GM23338 (cell line): ENCODE data around the gene KCNH4.

Experiments
- EZH2 ChIP-seq: fragments of 200-600 bp; sonication (generic); IDR thresholded peaks from one replicate; pipeline ENCODE4 v1.8.0; 2017; ENCODE audit warnings: antibody characterized with exemption, mild to moderate bottlenecking, low read depth; ENCODE audit not compliant: unreplicated experiment
- EZH2phosphoT487 ChIP-seq: fragments of 200-600 bp; sonication (generic); IDR thresholded peaks from one replicate; pipeline ENCODE4 v1.8.1; 2018; ENCODE audit warnings: antibody characterized with exemption; ENCODE audit not compliant: unreplicated experiment
- JUNB ChIP-seq: IDR thresholded peaks from one replicate; pipeline ENCODE4 v1.6.1; 2016; ENCODE audit warnings: antibody characterized with exemption; ENCODE audit not compliant: unreplicated experiment
- NANOG ChIP-seq: IDR thresholded peaks from 2 replicates; pipeline ENCODE4 v1.6.1; 2016; ENCODE audit warnings: antibody characterized with exemption, borderline replicate concordance
- POLR2AphosphoS5 ChIP-seq: IDR thresholded peaks from 2 replicates; pipeline ENCODE4 v1.6.1; 2016; ENCODE audit warnings: antibody characterized with exemption, low read depth
- STAT1 ChIP-seq: IDR thresholded peaks from one replicate; pipeline ENCODE4 v1.6.1; 2016; ENCODE audit warnings: antibody characterized with exemption; ENCODE audit not compliant: unreplicated experiment
- TF ChIP-seq, protein P1 (sequence below), 2 experiments: fragments of 200-600 bp in 1 of 2; sonication (generic) in 1 of 2; conservative IDR thresholded peaks; 2 replicates each; pipeline versions ENCODE4 v1.5.1 to v1.6.1; 2016 to 2017; ENCODE audit warnings: antibody characterized with exemption in 2 of 2, low read depth in 2 of 2, mild to moderate bottlenecking in 2 of 2, moderate library complexity in 1 of 2
- TF ChIP-seq, protein P2 (sequence below): IDR thresholded peaks from one replicate; pipeline ENCODE4 v1.6.1; 2018; ENCODE audit warnings: antibody characterized with exemption; ENCODE audit not compliant: unreplicated experiment

DNA sequence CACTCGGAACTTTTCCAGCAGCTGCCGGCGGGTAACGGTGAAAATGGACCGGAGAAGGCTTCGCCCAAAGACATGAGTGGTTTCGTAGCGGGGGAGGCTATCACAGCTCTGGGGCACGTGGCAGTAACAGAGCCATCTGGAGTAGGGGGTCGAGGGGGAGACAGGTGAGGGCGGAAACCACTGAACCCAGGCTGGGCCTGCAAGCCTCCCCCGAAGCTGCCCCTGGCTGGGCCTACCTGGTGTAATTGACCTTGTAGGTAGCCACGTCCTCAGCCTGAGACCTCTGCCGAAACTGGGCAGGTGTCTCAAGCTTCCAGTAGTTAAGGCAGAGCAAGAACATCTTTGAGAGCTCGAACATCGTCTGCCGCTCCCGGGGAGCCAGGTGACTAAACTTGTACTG is 61.6 kb downstream of the KCNH4 start:
- no peak for TF ChIP-seq POLR2AphosphoS5
- TF ChIP-seq, protein P1, sequence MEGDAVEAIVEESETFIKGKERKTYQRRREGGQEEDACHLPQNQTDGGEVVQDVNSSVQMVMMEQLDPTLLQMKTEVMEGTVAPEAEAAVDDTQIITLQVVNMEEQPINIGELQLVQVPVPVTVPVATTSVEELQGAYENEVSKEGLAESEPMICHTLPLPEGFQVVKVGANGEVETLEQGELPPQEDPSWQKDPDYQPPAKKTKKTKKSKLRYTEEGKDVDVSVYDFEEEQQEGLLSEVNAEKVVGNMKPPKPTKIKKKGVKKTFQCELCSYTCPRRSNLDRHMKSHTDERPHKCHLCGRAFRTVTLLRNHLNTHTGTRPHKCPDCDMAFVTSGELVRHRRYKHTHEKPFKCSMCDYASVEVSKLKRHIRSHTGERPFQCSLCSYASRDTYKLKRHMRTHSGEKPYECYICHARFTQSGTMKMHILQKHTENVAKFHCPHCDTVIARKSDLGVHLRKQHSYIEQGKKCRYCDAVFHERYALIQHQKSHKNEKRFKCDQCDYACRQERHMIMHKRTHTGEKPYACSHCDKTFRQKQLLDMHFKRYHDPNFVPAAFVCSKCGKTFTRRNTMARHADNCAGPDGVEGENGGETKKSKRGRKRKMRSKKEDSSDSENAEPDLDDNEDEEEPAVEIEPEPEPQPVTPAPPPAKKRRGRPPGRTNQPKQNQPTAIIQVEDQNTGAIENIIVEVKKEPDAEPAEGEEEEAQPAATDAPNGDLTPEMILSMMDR (conservative IDR thresholded peaks at IDR 0.05; ENCODE audit: low read depth in 2 of 2), result no peak
- no peak for TF ChIP-seq EZH2phosphoT487
- no peak for TF ChIP-seq EZH2
- TF ChIP-seq JUNB, result no peak
- TF ChIP-seq, protein P2, sequence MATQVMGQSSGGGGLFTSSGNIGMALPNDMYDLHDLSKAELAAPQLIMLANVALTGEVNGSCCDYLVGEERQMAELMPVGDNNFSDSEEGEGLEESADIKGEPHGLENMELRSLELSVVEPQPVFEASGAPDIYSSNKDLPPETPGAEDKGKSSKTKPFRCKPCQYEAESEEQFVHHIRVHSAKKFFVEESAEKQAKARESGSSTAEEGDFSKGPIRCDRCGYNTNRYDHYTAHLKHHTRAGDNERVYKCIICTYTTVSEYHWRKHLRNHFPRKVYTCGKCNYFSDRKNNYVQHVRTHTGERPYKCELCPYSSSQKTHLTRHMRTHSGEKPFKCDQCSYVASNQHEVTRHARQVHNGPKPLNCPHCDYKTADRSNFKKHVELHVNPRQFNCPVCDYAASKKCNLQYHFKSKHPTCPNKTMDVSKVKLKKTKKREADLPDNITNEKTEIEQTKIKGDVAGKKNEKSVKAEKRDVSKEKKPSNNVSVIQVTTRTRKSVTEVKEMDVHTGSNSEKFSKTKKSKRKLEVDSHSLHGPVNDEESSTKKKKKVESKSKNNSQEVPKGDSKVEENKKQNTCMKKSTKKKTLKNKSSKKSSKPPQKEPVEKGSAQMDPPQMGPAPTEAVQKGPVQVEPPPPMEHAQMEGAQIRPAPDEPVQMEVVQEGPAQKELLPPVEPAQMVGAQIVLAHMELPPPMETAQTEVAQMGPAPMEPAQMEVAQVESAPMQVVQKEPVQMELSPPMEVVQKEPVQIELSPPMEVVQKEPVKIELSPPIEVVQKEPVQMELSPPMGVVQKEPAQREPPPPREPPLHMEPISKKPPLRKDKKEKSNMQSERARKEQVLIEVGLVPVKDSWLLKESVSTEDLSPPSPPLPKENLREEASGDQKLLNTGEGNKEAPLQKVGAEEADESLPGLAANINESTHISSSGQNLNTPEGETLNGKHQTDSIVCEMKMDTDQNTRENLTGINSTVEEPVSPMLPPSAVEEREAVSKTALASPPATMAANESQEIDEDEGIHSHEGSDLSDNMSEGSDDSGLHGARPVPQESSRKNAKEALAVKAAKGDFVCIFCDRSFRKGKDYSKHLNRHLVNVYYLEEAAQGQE, result no peak
- no peak for TF ChIP-seq NANOG
- no peak for TF ChIP-seq STAT1
